HCT116 (cell line): Measurements from ENCODE around the gene PLXNC1.

ENCODE experiments used
- ATF3 ChIP-seq: IDR thresholded peaks from 2 replicates; pipeline ENCODE4 v1.6.1; 2012
- ELF1 ChIP-seq: IDR thresholded peaks from 2 replicates; pipeline ENCODE4 v1.6.1; 2012; ENCODE audit warnings: low read depth, borderline replicate concordance
- EZH2 ChIP-seq: fragments of 200-600 bp; sonication (generic); IDR thresholded peaks from 2 replicates; pipeline ENCODE4 v1.6.1; 2017; ENCODE audit warnings: antibody characterized with exemption, mixed run types
- EZH2phosphoT487 ChIP-seq: fragments of 200-600 bp; IDR thresholded peaks from 2 replicates; pipeline ENCODE4 v1.6.1; 2018; ENCODE audit warnings: antibody characterized with exemption, borderline replicate concordance
- POLR2A ChIP-seq: IDR thresholded peaks from 2 replicates; pipeline ENCODE4 v1.7.0; 2011; ENCODE audit warnings: borderline replicate concordance; ENCODE audit not compliant: insufficient read depth, insufficient read length; ENCODE audit errors: extremely low read depth
- RAD21 ChIP-seq: IDR thresholded peaks from 2 replicates; pipeline ENCODE4 v1.6.1; 2012; ENCODE audit warnings: low read depth, mild to moderate bottlenecking
- SIN3A ChIP-seq: IDR thresholded peaks from 2 replicates; pipeline ENCODE4 v1.6.1; 2012; ENCODE audit warnings: low read depth
- SP1 ChIP-seq: IDR thresholded peaks from 2 replicates; pipeline ENCODE4 v1.6.1; 2012; ENCODE audit warnings: low read depth
- ZBTB33 ChIP-seq: IDR thresholded peaks from 2 replicates; pipeline ENCODE4 v1.6.1; 2011; ENCODE audit warnings: mild to moderate bottlenecking, low read length, moderate library complexity; ENCODE audit not compliant: insufficient replicate concordance; ENCODE audit errors: extremely low read depth
- TF ChIP-seq, protein P1 (sequence below), 3 experiments: fragments of 200-600 bp in 1 of 3; sonication (generic) in 1 of 3; IDR thresholded peaks in 2 of 3; conservative IDR thresholded peaks in 1 of 3; 2 replicates each; pipeline ENCODE4 v1.5.1; 2012 to 2017; ENCODE audit warnings: low read depth in 2 of 3, low read length in 2 of 3, antibody characterized with exemption in 1 of 3, borderline replicate concordance in 1 of 3, control low read depth in 1 of 3, mild to moderate bottlenecking in 1 of 3, mixed read lengths in 1 of 3, mixed run types in 1 of 3, moderate library complexity in 1 of 3; ENCODE audit not compliant: insufficient read depth in 1 of 3
- TF ChIP-seq, protein P2 (sequence below): IDR thresholded peaks from 2 replicates; pipeline ENCODE4 v1.6.1; 2012; ENCODE audit warnings: low read depth

GRCh38 chr12:94244165-94245133 is 96.1 kb downstream of the PLXNC1 start:
- TF ChIP-seq POLR2A (no peak), ELF1 (no peak), ZBTB33 (no peak), RAD21 (no peak), EZH2 (no peak), SIN3A (no peak), EZH2phosphoT487 (no peak), SP1 (no peak), ATF3 (no peak)
- TF ChIP-seq, protein P1, sequence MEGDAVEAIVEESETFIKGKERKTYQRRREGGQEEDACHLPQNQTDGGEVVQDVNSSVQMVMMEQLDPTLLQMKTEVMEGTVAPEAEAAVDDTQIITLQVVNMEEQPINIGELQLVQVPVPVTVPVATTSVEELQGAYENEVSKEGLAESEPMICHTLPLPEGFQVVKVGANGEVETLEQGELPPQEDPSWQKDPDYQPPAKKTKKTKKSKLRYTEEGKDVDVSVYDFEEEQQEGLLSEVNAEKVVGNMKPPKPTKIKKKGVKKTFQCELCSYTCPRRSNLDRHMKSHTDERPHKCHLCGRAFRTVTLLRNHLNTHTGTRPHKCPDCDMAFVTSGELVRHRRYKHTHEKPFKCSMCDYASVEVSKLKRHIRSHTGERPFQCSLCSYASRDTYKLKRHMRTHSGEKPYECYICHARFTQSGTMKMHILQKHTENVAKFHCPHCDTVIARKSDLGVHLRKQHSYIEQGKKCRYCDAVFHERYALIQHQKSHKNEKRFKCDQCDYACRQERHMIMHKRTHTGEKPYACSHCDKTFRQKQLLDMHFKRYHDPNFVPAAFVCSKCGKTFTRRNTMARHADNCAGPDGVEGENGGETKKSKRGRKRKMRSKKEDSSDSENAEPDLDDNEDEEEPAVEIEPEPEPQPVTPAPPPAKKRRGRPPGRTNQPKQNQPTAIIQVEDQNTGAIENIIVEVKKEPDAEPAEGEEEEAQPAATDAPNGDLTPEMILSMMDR (IDR thresholded peaks at IDR 0.05 in 2 of 3, conservative IDR thresholded peaks at IDR 0.05 in 1 of 3; ENCODE audit: borderline replicate concordance in 1 of 3, insufficient read depth in 1 of 3, low read depth in 2 of 3, low read length in 2 of 3), result no peak
- TF ChIP-seq, protein P2, sequence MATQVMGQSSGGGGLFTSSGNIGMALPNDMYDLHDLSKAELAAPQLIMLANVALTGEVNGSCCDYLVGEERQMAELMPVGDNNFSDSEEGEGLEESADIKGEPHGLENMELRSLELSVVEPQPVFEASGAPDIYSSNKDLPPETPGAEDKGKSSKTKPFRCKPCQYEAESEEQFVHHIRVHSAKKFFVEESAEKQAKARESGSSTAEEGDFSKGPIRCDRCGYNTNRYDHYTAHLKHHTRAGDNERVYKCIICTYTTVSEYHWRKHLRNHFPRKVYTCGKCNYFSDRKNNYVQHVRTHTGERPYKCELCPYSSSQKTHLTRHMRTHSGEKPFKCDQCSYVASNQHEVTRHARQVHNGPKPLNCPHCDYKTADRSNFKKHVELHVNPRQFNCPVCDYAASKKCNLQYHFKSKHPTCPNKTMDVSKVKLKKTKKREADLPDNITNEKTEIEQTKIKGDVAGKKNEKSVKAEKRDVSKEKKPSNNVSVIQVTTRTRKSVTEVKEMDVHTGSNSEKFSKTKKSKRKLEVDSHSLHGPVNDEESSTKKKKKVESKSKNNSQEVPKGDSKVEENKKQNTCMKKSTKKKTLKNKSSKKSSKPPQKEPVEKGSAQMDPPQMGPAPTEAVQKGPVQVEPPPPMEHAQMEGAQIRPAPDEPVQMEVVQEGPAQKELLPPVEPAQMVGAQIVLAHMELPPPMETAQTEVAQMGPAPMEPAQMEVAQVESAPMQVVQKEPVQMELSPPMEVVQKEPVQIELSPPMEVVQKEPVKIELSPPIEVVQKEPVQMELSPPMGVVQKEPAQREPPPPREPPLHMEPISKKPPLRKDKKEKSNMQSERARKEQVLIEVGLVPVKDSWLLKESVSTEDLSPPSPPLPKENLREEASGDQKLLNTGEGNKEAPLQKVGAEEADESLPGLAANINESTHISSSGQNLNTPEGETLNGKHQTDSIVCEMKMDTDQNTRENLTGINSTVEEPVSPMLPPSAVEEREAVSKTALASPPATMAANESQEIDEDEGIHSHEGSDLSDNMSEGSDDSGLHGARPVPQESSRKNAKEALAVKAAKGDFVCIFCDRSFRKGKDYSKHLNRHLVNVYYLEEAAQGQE, result no peak
